Prostate gland (tissue), 2 donors: Measurements from ENCODE around the gene TICRR. TPM values are rescaled to one million over a fixed set of nuclear protein-coding genes. Genes with fewer than 3 reads are reported as not detected.

Source experiments
- total RNA-seq, 2 donors: library from RNA; depleted of rRNA; stranded (reverse); fragments of >200 nt; gene quantifications; one replicate each; pipeline ENCODE4 v1.1.0, GENCODE V29; 2016

TICRR gene
- total RNA-seq, 2 donors from 2014 or later: 0.55 to 4.1 TPM

Other genes with a start within 250 kb of the TICRR start
- 10 to 100 TPM; 54.3 to 92.0 TPM for gene POLG, start 240.6 kb upstream of the TICRR start, total RNA-seq
- gene RHCG, start 78.9 kb upstream of the TICRR start, total RNA-seq: 1 to 10 TPM in 1 of 2 donors, under 1 TPM in 1; 0.91 to 1.0 TPM
- gene KIF7, start 80.0 kb downstream of the TICRR start, total RNA-seq: 10 to 100 TPM in 1 of 2 donors, 1 to 10 TPM in 1; 4.1 to 10.3 TPM
- gene PLIN1, start 103.9 kb downstream of the TICRR start, total RNA-seq: 1 to 10 TPM; 1.5 to 3.6 TPM
- 10 to 100 TPM; 13.5 to 23.3 TPM for gene PEX11A, start 115.3 kb downstream of the TICRR start, total RNA-seq
- 1 to 10 TPM in 1 of 2 donors, under 1 TPM in 1; 0.18 to 3.0 TPM for gene WDR93, start 115.3 kb downstream of the TICRR start, total RNA-seq
- gene MESP1, start 175.8 kb downstream of the TICRR start, total RNA-seq: 10 to 100 TPM; 11.5 to 67.4 TPM
- gene MESP2, start 200.9 kb downstream of the TICRR start, total RNA-seq: 1 to 10 TPM in 1 of 2 donors, not detected in 1; 1.4 TPM
- gene ANPEP, start 239.4 kb downstream of the TICRR start, total RNA-seq: 100 to 1,000 TPM in 1 of 2 donors, 10 to 100 TPM in 1; 41.9 to 152 TPM